ENCODE results near the gene GSTM4. TPM values are rescaled to one million over a fixed set of nuclear protein-coding genes. Genes with fewer than 3 reads are reported as not detected.
"Not testable (repeated sequence)": the region's sequence is repeated elsewhere in the genome, so short reads cannot be mapped to it uniquely, and the experiment has no call there.

The GSTM4 gene
- total and polyA plus RNA-seq, 9 of the 15 experiments (the other 6 are each of a cell fraction or from before 2014, with no cell fraction given) = 18.8 to 53.4 (median 38.8) TPM

GRCh38 chr1:109677459-109677858 is 21.6 kb downstream of the GSTM4 start:
- H4K20me1 ChIP-seq (replicated peaks; ENCODE audit: control insufficient read depth, insufficient read depth, low read length) = no peaks in the 10 kb centered on the region
- peaks cover 0 to 2% of the 10 kb centered on the region in 2 experiments; a peak in 1 of 5 replicates for H3K27me3 ChIP-seq (ENCODE audit: control insufficient read depth in 2 of 2, insufficient read depth in 2 of 2, low read length in 2 of 2)
- no peak overlapping the region for H3K9ac ChIP-seq (ENCODE audit: insufficient read depth in 1 of 2, low read depth in 2 of 2, low read length in 2 of 2)
- no peaks in the 10 kb centered on the region for H3K9me3 ChIP-seq (replicated peaks; ENCODE audit: control insufficient read depth, insufficient read depth, low read depth, low read length)
- no peak for FAIRE-seq
- 14% methylated on average over 3 of the region's 3 CpGs for WGBS (ENCODE audit: insufficient coverage, low coverage, missing lambda C conversion rate)
- no peaks in the 10 kb centered on the region for H3K9me1 ChIP-seq (ENCODE audit: control insufficient read depth, insufficient read depth, low read length)
- TF ChIP-seq ZFP30 (CRISPR knock-in tag; IDR thresholded peaks at IDR 0.05; ENCODE audit: borderline replicate concordance) (no peak), SIX5 (IDR thresholded peaks at IDR 0.05; ENCODE audit: borderline replicate concordance in 1 of 2, insufficient read depth in 1 of 2, low read depth in 1 of 2, low read length in 2 of 2) (no peak), JUNB (CRISPR knock-in tag; conservative IDR thresholded peaks at IDR 0.05) (no peak), SMAD4 (CRISPR knock-in tag; conservative IDR thresholded peaks at IDR 0.05) (no peak), MEIS2 (IDR thresholded peaks at IDR 0.05; ENCODE audit: partially characterized antibody) (no peak), ERF (CRISPR knock-in tag; IDR thresholded peaks at IDR 0.05) (no peak)
- ChIA-PET POLR2A (interaction anchor here (1.1 kb wide), 1 partner anchor 129 kb away, joined by 3 read pairs; the partner anchor contains the start of gene GNAI3), CTCF (ENCODE audit: low intra/inter-chr PET ratio) (no interaction called here)
- H2AFZ ChIP-seq (ENCODE audit: low read depth, low read length) = no peak overlapping the region
- no peak for ATAC-seq
- H3K4me3 ChIP-seq = no peak overlapping the region
- no peaks in the 10 kb centered on the region for H3K79me2 ChIP-seq (ENCODE audit: control insufficient read depth, insufficient read depth, low read length)
- H3K4me2 ChIP-seq (ENCODE audit: insufficient read depth, low read length) = no peak overlapping the region
- no peak overlapping the region for H3K27ac ChIP-seq (ENCODE audit: extremely low read depth, low read depth, low read length)
- BruUV-seq (replicated peaks) = no TSS peak
- peak in 3 of 4 experiments; percentile 0 to 1 (median 0) for DNase-seq (ENCODE audit: extremely low read depth in 1 of 4, low spot score in 3 of 4)
- in situ Hi-C loops (cut with MboI) (loop anchor here (5.0 kb wide), 1 partner anchor 40 kb away; no protein-coding TSS in a partner anchor), intact Hi-C loops (cut with micrococcal nuclease) (no loop called here)
- no peaks in the 10 kb centered on the region for H3K4me1 ChIP-seq (replicated peaks in 1 of 2; ENCODE audit: control insufficient read depth in 2 of 2, insufficient read depth in 2 of 2, low read length in 2 of 2)
- H3K36me3 ChIP-seq (ENCODE audit: control insufficient read depth, insufficient read depth, low read length) = no peaks in the 10 kb centered on the region

- H3K4me2 ChIP-seq (ENCODE audit: insufficient read depth, low read length); FAIRE-seq: not testable (repeated sequence)
Observed at GRCh38 chr1:109678637-109679036, 22.7 kb downstream of the GSTM4 start.

DNA sequence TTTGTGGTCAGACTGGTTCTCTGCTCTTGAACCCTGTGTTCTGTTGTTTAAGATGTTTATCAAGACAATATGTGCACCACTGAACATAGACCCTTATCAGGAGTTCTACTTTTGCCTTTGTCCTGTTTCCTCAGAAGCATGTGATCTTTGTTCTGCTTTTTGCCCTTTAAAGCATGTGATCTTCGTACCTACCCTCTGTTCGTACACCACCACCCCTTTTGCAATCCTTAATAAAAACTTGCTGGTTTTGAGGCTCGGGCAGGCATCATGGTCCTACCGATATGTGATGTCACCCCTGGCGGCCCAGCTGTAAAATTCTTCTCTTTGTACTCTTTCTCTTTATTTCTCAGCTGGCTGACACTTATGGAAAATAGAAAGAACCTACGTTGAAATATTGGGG is 28.9 kb downstream of the GSTM4 start:
- BruUV-seq (replicated peaks); H2AFZ ChIP-seq (ENCODE audit: low read depth, low read length); CTCF ChIA-PET (ENCODE audit: low intra/inter-chr PET ratio); FAIRE-seq; H4K20me1 ChIP-seq (replicated peaks; ENCODE audit: control insufficient read depth, insufficient read depth, low read length); H3K9me3 ChIP-seq (replicated peaks; ENCODE audit: control insufficient read depth, insufficient read depth, low read depth, low read length); H3K79me2 ChIP-seq (ENCODE audit: control insufficient read depth, insufficient read depth, low read length); intact Hi-C loops (cut with micrococcal nuclease); H3K27ac ChIP-seq (ENCODE audit: extremely low read depth, low read depth, low read length); H3K4me3 ChIP-seq; in situ Hi-C loops (cut with MboI); H3K4me1 ChIP-seq (replicated peaks in 1 of 2; ENCODE audit: control insufficient read depth in 2 of 2, insufficient read depth in 2 of 2, low read length in 2 of 2); ATAC-seq; POLR2A ChIA-PET; DNase-seq (ENCODE audit: extremely low read depth in 1 of 4, low spot score in 3 of 4); H3K9me1 ChIP-seq (ENCODE audit: control insufficient read depth, insufficient read depth, low read length); H3K36me3 ChIP-seq (ENCODE audit: control insufficient read depth, insufficient read depth, low read length); H3K9ac ChIP-seq (ENCODE audit: insufficient read depth in 1 of 2, low read depth in 2 of 2, low read length in 2 of 2); H3K27me3 ChIP-seq (ENCODE audit: control insufficient read depth in 2 of 2, insufficient read depth in 2 of 2, low read length in 2 of 2); H3K4me2 ChIP-seq (ENCODE audit: insufficient read depth, low read length): not testable (repeated sequence)
- WGBS (ENCODE audit: insufficient coverage, low coverage, missing lambda C conversion rate) = no CpG with 5 or more reads among the region's 6 CpGs

More at GRCh38 chr1:109678637-109679036, 22.7 kb downstream of the GSTM4 start:
- H3K36me3 ChIP-seq (ENCODE audit: control insufficient read depth, insufficient read depth, low read length); intact Hi-C loops (cut with micrococcal nuclease); H3K9me3 ChIP-seq (replicated peaks; ENCODE audit: control insufficient read depth, insufficient read depth, low read depth, low read length); H2AFZ ChIP-seq (ENCODE audit: low read depth, low read length); H3K9me1 ChIP-seq (ENCODE audit: control insufficient read depth, insufficient read depth, low read length); H3K27ac ChIP-seq (ENCODE audit: extremely low read depth, low read depth, low read length); H4K20me1 ChIP-seq (replicated peaks; ENCODE audit: control insufficient read depth, insufficient read depth, low read length); H3K27me3 ChIP-seq (ENCODE audit: control insufficient read depth in 2 of 2, insufficient read depth in 2 of 2, low read length in 2 of 2); H3K4me1 ChIP-seq (replicated peaks in 1 of 2; ENCODE audit: control insufficient read depth in 2 of 2, insufficient read depth in 2 of 2, low read length in 2 of 2); H3K79me2 ChIP-seq (ENCODE audit: control insufficient read depth, insufficient read depth, low read length); H3K4me3 ChIP-seq; CTCF ChIA-PET (ENCODE audit: low intra/inter-chr PET ratio); ATAC-seq; H3K9ac ChIP-seq (ENCODE audit: insufficient read depth in 1 of 2, low read depth in 2 of 2, low read length in 2 of 2); BruUV-seq (replicated peaks): not testable (repeated sequence)
- in situ Hi-C loops (cut with MboI) = loop anchor here (5.0 kb wide), 1 partner anchor 39 kb away; no protein-coding TSS in a partner anchor
- 10% methylated on average over 2 of the region's 2 CpGs for WGBS (ENCODE audit: insufficient coverage, low coverage, missing lambda C conversion rate)
- peak in 2 of 4 experiments; percentile 0 for DNase-seq (ENCODE audit: extremely low read depth in 1 of 4, low spot score in 3 of 4)
- POLR2A ChIA-PET = interaction anchor here (0.7 kb wide), 1 partner anchor 138 kb away, joined by 3 read pairs; no protein-coding TSS in a partner anchor
- TF ChIP-seq MAFG (tag; conservative IDR thresholded peaks at IDR 0.05) (peak; percentile 49), NFE2 (IDR thresholded peaks at IDR 0.05; ENCODE audit: low read depth) (peak; percentile 29; the same call in 1 of the 2 replicates), MAFF (IDR thresholded peaks at IDR 0.05; ENCODE audit: low read length) (peak; percentile 13; the same call in 1 of the 2 replicates)

Measured in K562 (cell line).